KOPT-K1 (cell line): ENCODE data around the gene LIN7B.
A peak's percentile ranks its signal among the peaks of the same experiment; 100 is the strongest.
"Not testable (repeated sequence)": the region's sequence is repeated elsewhere in the genome, so short reads cannot be mapped to it uniquely, and the experiment has no call there.

ENCODE experiments used
- H3K27ac ChIP-seq: fragments of 200-600 bp; sonication (generic); 2 replicates; pipeline ENCODE4 v1.5.1; 2016; ENCODE audit warnings: antibody characterized with exemption, mild to moderate bottlenecking, low read depth, low read length; ENCODE audit not compliant: poor library complexity, severe bottlenecking
- H3K36me3 ChIP-seq: fragments of 200-600 bp; sonication (generic); 2 replicates; pipeline ENCODE4 v1.5.1; 2017; ENCODE audit warnings: antibody characterized with exemption, mild to moderate bottlenecking, low read length, moderate library complexity; ENCODE audit not compliant: insufficient read depth
- H3K9me3 ChIP-seq: fragments of 200-600 bp; sonication (generic); 2 replicates; pipeline ENCODE4 v1.5.1; 2017; ENCODE audit warnings: antibody characterized with exemption, low read length, mild to moderate bottlenecking; ENCODE audit not compliant: insufficient read depth, poor library complexity, severe bottlenecking

The LIN7B gene

GRCh38 chr19:49141352-49141751 is 27.2 kb downstream of the LIN7B start:
- Histone ChIP-seq H3K36me3 (no peaks in the 10 kb centered on the region), H3K9me3 (no peaks in the 10 kb centered on the region), H3K27ac (no peak overlapping the region)

- H3K36me3 ChIP-seq = no peaks in the 10 kb centered on the region
- H3K27ac ChIP-seq = no peak overlapping the region
- H3K9me3 ChIP-seq = no peaks in the 10 kb centered on the region
Observed at GRCh38 chr19:49142866-49143335, 28.7 kb downstream of the LIN7B start.

- H3K9me3 ChIP-seq = no peaks in the 10 kb centered on the region
- H3K36me3 ChIP-seq = no peaks in the 10 kb centered on the region
- peak overlapping the region; percentile 39 for H3K27ac ChIP-seq
Observed at GRCh38 chr19:49145573-49146407, 31.6 kb downstream of the LIN7B start.

GRCh38 chr19:49146408-49146770 is 32.2 kb downstream of the LIN7B start:
- H3K27ac ChIP-seq, H3K9me3 ChIP-seq: not testable (repeated sequence)

GRCh38 chr19:49148044-49148682 is 34.0 kb downstream of the LIN7B start:
- H3K27ac ChIP-seq = no peak overlapping the region
- no peaks in the 10 kb centered on the region for H3K36me3 ChIP-seq
- no peaks in the 10 kb centered on the region for H3K9me3 ChIP-seq

More at GRCh38 chr19:49146408-49146770, 32.2 kb downstream of the LIN7B start:
- not testable (repeated sequence) for H3K36me3 ChIP-seq

GRCh38 chr19:49148784-49149651 is 34.8 kb downstream of the LIN7B start:
- Histone ChIP-seq H3K9me3 (no peaks in the 10 kb centered on the region), H3K36me3 (no peaks in the 10 kb centered on the region), H3K27ac (no peak overlapping the region)

- H3K27ac ChIP-seq = no peak overlapping the region
- no peaks in the 10 kb centered on the region for H3K36me3 ChIP-seq
- H3K9me3 ChIP-seq = no peaks in the 10 kb centered on the region
Observed at GRCh38 chr19:49149652-49150105, 35.5 kb downstream of the LIN7B start.

GRCh38 chr19:49150106-49150943 is 36.2 kb downstream of the LIN7B start:
- no peaks in the 10 kb centered on the region for H3K9me3 ChIP-seq
- no peaks in the 10 kb centered on the region for H3K36me3 ChIP-seq
- H3K27ac ChIP-seq = no peak overlapping the region

- Histone ChIP-seq H3K36me3 (no peaks in the 10 kb centered on the region), H3K9me3 (no peaks in the 10 kb centered on the region), H3K27ac (no peak overlapping the region)
Observed at GRCh38 chr19:49150944-49151243, 36.7 kb downstream of the LIN7B start.

GRCh38 chr19:49151267-49152118 is 37.3 kb downstream of the LIN7B start:
- Histone ChIP-seq H3K27ac (no peak overlapping the region), H3K36me3 (no peaks in the 10 kb centered on the region), H3K9me3 (no peaks in the 10 kb centered on the region)

- H3K9me3 ChIP-seq = no peaks in the 10 kb centered on the region
- no peak overlapping the region for H3K27ac ChIP-seq
- H3K36me3 ChIP-seq = no peaks in the 10 kb centered on the region
Observed at GRCh38 chr19:49152119-49152550, 38.0 kb downstream of the LIN7B start.

GRCh38 chr19:49153167-49153809 is 39.1 kb downstream of the LIN7B start:
- H3K27ac ChIP-seq = no peak overlapping the region

GRCh38 chr19:49154279-49154678 is 40.1 kb downstream of the LIN7B start:
- no peaks in the 10 kb centered on the region for H3K9me3 ChIP-seq
- no peak overlapping the region for H3K27ac ChIP-seq
- H3K36me3 ChIP-seq = no peaks in the 10 kb centered on the region

More at GRCh38 chr19:49153167-49153809, 39.1 kb downstream of the LIN7B start:
- Histone ChIP-seq H3K36me3 (no peaks in the 10 kb centered on the region), H3K9me3 (no peaks in the 10 kb centered on the region)
